Kidney (tissue), 14 donors: ENCODE measurements around the gene BAG2. TPM values are rescaled to one million over a fixed set of nuclear protein-coding genes. Genes with fewer than 3 reads are reported as not detected.

ENCODE experiments used
- DNase-seq, 5 donors: peaks; one replicate each; pipeline ENCODE4 v3.0.0-alpha.2; 2013 to 2020
- FAIRE-seq: peaks from 2 replicates; lab custom pipeline; 2012; peaks lifted over from hg19 to GRCh38; lab: Jason Lieb, UNC
- H3K27ac ChIP-seq, 2 donors: one replicate each; pipeline ENCODE4 v1.7.0; 2013; ENCODE audit warnings: low read depth in 2 of 2, low read length in 2 of 2, inconsistent platforms in 1 of 2
- H3K27me3 ChIP-seq: one replicate; pipeline ENCODE4 v1.7.1; 2013; ENCODE audit warnings: low read length, inconsistent platforms; ENCODE audit not compliant: control insufficient read depth, insufficient read depth
- H3K36me3 ChIP-seq, 3 donors: one replicate each; pipeline versions ENCODE4 v1.7.0 to v1.7.1; 2013; ENCODE audit warnings: low read length in 3 of 3, control low read depth in 1 of 3, inconsistent platforms in 1 of 3; ENCODE audit not compliant: insufficient read depth in 3 of 3, control insufficient read depth in 2 of 3
- H3K4me1 ChIP-seq, 3 donors: one replicate each; pipeline versions ENCODE4 v1.7.0 to v1.7.1; 2013; ENCODE audit warnings: low read length in 3 of 3, inconsistent platforms in 1 of 3, low read depth in 1 of 3; ENCODE audit not compliant: control insufficient read depth in 2 of 3, insufficient read depth in 2 of 3
- H3K4me3 ChIP-seq, 3 donors: one replicate each; pipeline versions ENCODE4 v1.7.0 to v1.8.1; 2013; ENCODE audit warnings: low read length in 3 of 3, control low read depth in 1 of 3, inconsistent platforms in 1 of 3
- H3K9ac ChIP-seq, 3 donors: one replicate each; pipeline versions ENCODE4 v1.7.0 to v1.7.1; 2013; ENCODE audit warnings: low read length in 3 of 3, control low read depth in 1 of 3, inconsistent platforms in 1 of 3
- H3K9me3 ChIP-seq, 3 donors: one replicate each; pipeline versions ENCODE4 v1.7.0 to v1.7.1; 2013; ENCODE audit warnings: low read length in 3 of 3, control low read depth in 1 of 3, inconsistent platforms in 1 of 3; ENCODE audit not compliant: control insufficient read depth in 2 of 3, insufficient read depth in 1 of 3
- CTCF ChIP-seq: IDR thresholded peaks from 3 replicates; pipeline ENCODE4 v1.5.1; 2012; ENCODE audit warnings: mild to moderate bottlenecking, moderate library complexity, borderline replicate concordance; ENCODE audit not compliant: insufficient read depth; ENCODE audit errors: extremely low read depth
- intact Hi-C: fragments of 100-400 bp; cut with DNase I; formaldehyde crosslinking; loops from one replicate; pipeline ENCODE4 v1.11.1; 2022
- polyA plus RNA-seq: library from polyadenylated mRNA; stranded (reverse); fragments of 350-450 nt; fragmentation: Illumina TruSeq; extraction: RNeasy Lipid Tissue Mini Kit (QIAGEN cat#74804); gene quantifications from one replicate; pipeline ENCODE4 v1.2.3, GENCODE V29; 2014; ENCODE audit warnings: low read depth, low replicate concordance; ENCODE audit not compliant: insufficient read depth
- total RNA-seq: library from RNA; stranded (reverse); fragmentation: NEBNext Ultra II Directional; extraction: Animal tissue kit (Norgen Biotek cat#: 25700); gene quantifications from one replicate; pipeline ENCODE4 v1.2.1, GENCODE V29; 2021
- donor health status: control.
- donor health status: control.
- donor health status: control.
- donor health status: control.
- donor health status: control.
- donor health status: DM: yes; HTN: yes; CAD: no.
- donor health status: Normal renal cell carcinoma (clear cell type).

Gene BAG2
- total and polyA plus RNA-seq, 2 donors from 2014 or later: 2.7 to 3.2 TPM

- no peak overlapping the region for H3K9ac ChIP-seq
- FAIRE-seq (no peak), DNase-seq (peak in 1 of 5 donors; percentile 45)
- no peaks in the 10 kb centered on the region for H3K9me3 ChIP-seq
- intact Hi-C loops: no loop called here
- H3K4me3 ChIP-seq: no peak overlapping the region
- no peaks in the 10 kb centered on the region for H3K27me3 ChIP-seq
- no peaks in the 10 kb centered on the region for H3K4me1 ChIP-seq
- TF ChIP-seq CTCF: no peak
- no peaks in the 10 kb centered on the region for H3K36me3 ChIP-seq
- H3K27ac ChIP-seq: no peak overlapping the region
Measured at GRCh38 chr6:57216235-57217101, 44.3 kb downstream of the BAG2 start.

- Histone ChIP-seq H3K9me3 (no peaks in the 10 kb centered on the region), H3K4me1 (no peaks in the 10 kb centered on the region), H3K36me3 (no peaks in the 10 kb centered on the region), H3K4me3 (no peak overlapping the region), H3K9ac (no peak overlapping the region), H3K27me3 (no peaks in the 10 kb centered on the region), H3K27ac (no peak overlapping the region)
- FAIRE-seq: no peak
- intact Hi-C loops: no loop called here
- DNase-seq: no peak
- TF ChIP-seq CTCF: no peak
Measured at GRCh38 chr6:57217270-57217669, 45.1 kb downstream of the BAG2 start.

DNA sequence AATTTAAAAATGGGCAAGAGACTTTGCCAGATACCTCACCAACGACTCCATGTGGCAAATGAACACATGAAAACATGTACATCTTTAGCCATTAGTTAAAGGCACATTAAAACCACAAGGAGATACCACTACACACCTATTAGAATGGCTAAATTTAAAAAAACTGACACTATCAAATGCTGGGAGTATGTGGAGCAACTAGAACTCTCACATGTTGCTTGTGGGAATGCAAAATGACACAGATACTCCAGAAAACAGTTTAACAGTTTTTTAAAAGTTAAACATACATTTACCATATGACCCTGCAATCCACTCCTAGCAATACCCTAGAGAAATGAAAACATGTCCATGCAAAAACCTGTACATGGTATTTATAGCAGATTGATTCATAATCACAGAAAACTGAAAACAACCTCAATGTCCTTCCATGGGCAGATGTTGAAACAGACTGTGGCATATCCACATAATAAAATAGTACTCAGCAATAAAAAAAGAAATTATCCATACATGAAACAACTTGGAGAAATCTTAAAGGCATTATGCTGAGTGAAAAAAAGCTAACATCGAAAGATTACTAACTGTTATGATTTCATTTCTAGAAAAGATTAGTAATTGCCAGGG is 48.1 kb downstream of the BAG2 start:
- intact Hi-C loops: no loop called here
- no peak for FAIRE-seq
- H3K36me3 ChIP-seq: no peaks in the 10 kb centered on the region
- H3K27me3 ChIP-seq: no peaks in the 10 kb centered on the region
- no peak for DNase-seq
- H3K4me3 ChIP-seq: no peak overlapping the region
- H3K9me3 ChIP-seq: no peaks in the 10 kb centered on the region
- no peak overlapping the region for H3K9ac ChIP-seq
- TF ChIP-seq CTCF: no peak
- H3K4me1 ChIP-seq: peaks cover 0 to 5% (median 0%) of the 10 kb centered on the region in 3 donors
- no peak overlapping the region for H3K27ac ChIP-seq
